Activated CD8-positive, alpha-beta memory T cell treated with anti-CD3 and anti-CD28 coated beads, Interleukin-2, amount 50 U/mL, for 48 hours (primary cell): Measurements from ENCODE around the gene MBNL3.
"Not testable (repeated sequence)": the region's sequence is repeated elsewhere in the genome, so short reads cannot be mapped to it uniquely, and the experiment has no call there.

Experiments
- DNase-seq: peaks from one replicate; pipeline ENCODE4 v3.0.0-alpha.2; 2020

Gene MBNL3

DNA sequence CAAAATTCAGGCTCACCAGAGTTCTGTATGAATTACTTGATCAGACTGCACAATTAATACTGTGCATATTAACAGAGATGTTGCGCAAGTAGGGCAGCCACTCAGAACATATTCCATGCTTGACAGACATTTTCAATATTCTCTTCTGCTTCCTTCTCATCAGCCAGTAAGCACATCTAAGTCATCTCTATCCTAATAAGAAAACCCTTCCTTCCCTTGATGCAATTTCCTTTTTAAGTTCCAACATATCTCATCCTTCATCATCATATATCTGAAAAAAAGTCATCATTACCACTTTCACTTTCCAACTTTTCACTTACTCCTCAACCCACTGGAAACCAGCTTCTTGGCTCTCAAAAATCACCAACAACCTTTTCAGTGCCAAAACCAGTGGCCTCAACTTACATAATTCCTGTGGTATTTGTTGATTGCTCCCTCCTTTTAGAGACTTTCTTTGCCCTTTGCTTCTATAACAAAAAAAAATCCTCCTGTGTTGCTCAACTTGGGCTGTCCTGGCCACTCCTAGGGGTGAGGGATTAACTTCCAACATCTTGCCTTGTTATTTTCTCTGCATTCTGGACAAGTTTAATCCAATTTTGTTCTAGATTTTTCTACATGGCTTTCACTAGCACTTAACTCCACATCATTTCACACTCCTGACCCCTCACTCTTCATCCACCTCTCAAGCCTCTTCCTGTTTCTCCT is 14.1 kb downstream of the MBNL3 start:
- DNase-seq: no peak

DNA sequence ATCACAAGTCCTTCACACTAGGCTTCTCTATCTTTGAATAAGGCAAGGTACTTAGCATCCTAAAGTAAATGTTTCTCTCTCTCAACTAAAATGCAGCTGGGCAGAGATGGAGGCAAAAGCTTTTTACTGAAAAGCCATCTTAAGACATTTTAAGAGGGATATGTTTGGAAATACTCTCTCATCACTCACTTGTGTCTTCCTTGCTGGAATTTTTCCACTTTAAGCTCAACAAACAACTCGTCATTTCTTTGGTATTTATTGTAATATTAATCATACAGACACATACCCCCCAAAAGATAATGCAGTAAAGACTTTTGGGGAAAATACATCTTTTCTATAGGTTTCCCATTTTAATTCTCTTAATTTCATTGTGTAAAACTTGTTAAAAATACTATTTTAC is 16.4 kb downstream of the MBNL3 start:
- no peak for DNase-seq

DNA sequence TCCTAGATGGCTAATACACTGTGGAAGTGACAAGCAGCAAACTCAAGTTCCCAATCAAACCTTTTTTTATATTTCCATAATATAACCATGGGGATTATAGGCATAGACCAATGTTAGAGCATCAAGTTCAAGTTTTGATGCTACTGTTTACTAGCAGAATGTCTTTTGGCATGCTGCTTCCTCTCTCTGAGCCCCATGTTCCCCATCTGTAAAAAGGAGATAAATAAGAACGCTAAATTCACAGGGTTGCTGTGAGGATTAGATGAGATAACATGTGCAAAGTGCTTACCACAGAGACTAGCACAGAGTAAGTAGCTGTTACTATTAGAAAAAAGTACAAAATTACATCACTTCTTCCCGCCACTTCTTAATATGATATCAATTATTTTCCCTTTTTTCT is 18.0 kb downstream of the MBNL3 start:
- DNase-seq: no peak

DNA sequence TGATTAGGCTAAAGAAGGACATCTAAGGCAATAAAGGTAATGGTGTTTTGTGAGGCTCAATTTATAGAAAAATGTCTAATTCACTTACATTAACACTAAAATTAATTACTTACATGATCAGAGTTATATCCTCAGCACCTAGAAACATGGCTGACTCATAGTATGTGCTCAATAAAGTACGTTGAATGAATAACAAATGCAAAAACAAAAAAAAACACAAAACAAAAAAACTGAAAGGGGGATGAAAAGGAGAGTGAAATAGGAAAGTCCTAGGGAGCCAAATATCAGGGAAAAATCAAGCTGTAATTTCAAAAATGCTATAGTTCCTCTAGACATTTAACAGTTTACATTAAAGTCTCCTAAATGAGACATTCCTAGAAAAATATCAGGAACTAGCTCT is 18.7 kb downstream of the MBNL3 start:
- DNase-seq: no peak

DNA sequence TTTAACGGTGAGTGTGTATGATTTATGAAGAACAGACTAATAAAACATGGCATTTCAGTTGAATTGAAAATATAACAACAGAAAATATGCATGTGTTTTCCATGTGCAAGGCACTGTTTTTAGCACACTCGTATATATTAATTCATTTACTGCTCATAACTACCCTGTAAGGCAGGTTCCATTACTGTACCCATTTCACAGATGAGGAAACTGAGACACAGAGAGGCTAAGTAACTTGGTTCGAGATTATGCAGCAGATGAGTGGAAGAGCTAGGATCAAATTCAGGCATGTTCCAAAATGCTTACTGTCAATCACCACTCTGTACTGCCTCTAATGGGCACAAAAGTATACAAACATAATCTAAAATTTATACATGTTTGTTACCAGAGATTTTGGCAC is 20.4 kb downstream of the MBNL3 start:
- DNase-seq: no peak

DNA sequence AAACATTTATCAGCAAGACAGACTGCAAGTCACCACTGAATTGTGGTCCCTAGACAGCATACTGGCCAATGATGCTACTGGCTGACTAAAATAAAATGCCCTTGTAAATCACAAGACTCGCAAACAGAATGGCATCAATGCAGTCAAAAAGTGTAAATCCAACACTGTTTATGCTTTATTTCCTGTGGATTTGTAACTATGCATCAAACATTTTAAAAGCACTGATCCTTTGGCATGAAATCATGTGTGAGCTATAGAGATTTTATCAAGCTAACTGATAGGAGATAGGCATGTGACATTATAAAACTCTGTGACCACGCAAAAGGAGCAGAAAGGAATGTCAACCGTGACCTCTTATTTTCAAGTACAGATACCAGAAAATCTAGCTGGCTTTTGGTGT is 20.8 kb downstream of the MBNL3 start:
- DNase-seq: no peak

DNA sequence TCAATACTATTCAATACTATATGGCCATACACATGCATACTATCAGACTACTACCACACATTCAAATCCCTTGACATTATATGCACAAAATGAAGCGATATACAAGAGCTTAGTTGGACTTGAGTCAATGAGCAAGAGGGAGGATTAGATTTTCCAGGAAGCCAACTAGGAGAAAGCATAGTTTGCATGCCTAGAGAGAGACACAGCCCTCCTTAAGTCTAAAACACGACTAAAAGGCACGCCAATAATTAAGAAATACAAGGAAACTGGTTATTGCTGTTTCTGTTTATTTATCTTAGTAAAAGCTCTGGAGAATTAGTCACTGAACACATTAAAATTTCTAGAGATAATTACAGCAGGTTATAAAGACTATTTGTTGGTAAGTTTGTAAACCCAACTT is 21.8 kb downstream of the MBNL3 start:
- no peak for DNase-seq

DNA sequence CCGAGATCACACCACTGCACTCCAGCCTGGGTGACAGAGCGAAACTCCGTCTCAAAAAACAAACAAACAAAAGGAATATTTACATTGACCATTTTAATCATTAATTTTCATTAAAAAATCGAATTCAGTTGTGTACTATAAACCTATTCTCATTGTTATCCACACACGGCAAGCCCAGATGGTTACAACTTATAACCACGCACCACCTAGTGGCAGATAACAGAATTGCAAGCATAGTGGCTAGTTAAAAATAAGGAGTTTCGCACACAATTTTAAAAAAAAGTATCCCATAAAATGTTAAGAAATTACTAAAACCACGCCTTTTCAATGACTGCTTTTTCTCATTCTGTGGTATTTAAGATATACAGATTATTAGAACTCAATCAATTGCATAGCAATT is 25.4 kb downstream of the MBNL3 start:
- no peak for DNase-seq

DNA sequence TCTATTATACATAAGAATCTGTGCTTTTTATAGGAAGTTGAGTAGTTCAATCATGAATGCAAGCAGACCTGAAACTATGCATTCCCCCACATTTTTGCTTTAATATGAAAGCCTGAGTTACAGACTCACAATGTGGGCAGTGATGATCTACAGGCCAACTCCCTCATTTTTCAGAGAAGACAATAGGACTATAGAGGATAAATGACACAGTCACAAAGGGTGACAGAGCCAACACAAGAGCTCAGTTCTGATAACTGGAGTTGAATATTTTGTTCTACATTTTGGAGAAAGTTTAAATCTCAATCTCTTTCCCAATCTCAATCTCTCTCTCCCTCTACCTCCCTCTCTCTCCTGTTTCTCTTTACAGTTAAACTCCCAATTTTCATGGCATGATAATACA is 27.0 kb downstream of the MBNL3 start:
- no peak for DNase-seq

DNA sequence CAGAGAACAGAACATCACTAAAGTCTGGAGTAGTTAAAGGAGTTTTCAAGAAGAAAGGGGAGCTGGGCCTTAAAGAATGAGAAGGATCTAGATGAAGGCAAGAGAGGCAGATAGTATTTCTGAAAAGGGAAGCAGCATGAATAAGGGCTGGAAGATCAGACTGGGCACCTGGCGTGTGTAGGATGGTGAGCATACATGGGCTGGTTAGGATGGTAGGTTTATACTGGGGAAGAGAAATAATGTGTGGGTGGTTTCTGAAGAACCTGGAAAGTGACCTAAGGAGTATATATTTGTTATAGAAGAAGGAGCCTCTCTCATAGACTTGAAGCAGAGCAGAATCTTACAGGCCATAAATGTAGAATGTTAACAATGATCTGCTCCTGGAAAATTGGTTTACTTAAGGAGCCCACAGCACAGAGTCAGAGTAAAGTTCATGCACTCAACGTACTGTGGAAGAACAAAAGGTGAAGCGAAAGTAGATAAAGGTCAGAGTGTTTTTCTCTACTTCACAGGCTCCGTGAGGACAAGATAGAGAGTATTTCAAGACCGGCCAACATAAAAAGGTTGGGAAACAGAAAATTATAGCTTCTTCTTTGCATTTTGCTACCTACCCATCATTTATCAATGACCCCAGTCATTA is 35.8 kb downstream of the MBNL3 start:
- DNase-seq: no peak

DNA sequence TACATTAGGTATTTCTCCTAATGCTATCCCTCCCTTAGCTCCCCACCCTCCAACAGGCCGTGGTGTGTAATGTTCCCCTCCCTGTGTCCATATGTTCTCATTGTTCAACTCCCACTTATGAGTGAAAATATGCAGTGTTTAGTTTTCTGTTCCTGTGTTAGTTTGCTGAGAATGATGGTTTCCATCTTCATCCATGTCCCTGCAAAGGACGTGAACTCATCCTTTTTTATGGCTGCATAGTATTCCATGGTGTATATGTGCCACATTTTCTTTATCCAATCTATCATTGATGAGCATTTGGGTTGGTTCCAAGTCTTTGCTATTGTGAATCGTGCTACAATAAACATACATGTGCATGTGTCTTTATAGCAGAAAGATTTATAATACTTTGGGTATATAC is 42.9 kb downstream of the MBNL3 start:
- not testable (repeated sequence) for DNase-seq

DNA sequence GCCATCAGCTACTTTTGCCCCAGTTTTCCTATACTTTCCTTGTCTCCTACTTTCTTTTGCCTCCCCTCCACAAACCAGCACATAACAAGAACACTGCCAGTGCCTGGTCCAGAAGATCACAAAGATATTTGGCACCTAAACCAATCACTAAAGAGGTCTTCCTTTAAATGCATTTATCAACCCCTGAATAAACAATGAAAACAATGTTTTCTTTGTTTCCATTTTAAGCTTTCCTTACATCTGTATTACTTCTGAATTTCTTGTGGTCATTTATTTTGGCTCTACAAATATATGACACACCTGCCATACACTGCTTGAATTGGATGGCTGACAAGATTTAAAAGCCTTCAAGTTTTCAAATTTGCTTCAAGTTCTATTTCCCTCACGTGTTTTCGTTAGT is 43.9 kb downstream of the MBNL3 start:
- DNase-seq: no peak

DNA sequence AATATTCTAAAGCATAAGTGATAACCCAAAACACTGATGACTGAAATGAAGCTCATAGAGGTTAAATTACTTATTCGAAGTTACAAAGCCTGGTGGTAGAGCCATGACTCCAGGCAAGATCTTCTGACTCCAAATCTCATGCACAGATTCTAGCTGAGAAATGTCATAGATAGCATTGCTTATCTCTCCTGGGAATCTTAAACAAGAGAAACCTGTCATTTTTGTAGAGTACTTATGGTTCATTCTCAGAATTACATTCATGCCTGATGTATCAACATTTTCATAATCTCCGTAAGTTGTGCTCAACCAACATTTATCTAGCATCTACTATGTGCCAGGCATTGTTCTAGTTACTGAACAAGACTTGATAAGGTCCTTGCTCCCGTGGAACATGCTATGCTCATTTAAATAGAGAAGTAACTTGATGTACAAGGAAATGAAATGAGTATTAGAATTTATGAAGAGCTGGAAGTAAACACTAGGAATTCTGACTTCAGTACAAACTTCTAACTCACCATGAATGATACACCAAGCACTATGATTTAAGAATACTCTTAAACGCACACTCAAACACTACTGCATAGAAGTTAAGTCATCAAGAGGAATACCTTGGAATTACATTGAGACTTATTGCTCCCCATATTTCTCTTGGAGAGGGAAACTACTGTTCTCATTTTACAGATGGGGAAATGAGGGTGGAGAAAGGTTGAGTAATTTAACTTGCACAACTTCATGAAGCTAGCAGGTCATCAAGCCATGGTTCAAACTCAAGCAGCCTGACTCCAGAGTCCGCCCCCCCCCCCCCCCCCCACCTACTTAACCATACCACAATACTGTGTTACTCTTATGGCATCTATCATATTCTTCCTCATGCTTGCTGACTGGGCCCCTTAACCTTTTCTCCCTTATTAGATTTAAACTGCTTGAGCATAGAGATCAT is 45.4 kb downstream of the MBNL3 start:
- no peak for DNase-seq

DNA sequence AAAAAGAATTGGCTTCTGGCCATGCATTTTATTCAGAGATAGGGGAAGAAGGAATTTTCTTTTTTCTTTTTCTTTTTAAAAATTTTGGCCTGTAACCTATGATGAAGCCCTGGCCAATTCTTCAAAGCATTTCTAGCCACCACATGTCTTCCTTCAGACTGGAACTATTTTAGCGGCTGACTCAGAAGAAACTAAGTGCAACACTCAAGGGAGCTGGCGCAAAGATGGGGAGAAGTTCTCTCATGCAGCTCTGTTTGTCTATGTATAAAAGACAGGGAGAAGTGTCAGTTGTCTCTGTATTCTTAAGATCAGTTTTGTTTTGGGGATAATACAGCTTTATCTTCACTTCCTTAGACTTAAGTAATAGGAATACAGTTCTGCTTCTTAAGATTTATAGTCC is 46.1 kb downstream of the MBNL3 start:
- DNase-seq: no peak

DNA sequence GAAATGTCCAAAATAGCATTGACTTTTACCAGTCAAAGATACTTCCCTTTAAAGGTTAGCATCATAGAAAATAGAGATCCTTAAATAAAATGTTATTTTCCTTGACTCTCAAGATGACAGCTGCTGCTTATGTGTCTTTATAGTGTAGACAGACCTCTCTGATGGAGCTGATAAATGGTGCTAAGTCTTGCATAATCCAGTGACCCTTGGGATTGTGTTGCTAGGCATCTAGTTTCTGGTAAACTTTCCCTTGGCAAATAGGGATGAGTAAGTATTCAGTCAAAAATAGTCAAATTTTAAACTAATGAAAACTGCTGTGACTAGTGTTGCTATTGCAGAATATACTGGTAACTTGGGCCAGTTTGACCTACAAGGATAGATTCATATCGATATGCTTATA is 53.6 kb downstream of the MBNL3 start:
- DNase-seq: no peak

DNA sequence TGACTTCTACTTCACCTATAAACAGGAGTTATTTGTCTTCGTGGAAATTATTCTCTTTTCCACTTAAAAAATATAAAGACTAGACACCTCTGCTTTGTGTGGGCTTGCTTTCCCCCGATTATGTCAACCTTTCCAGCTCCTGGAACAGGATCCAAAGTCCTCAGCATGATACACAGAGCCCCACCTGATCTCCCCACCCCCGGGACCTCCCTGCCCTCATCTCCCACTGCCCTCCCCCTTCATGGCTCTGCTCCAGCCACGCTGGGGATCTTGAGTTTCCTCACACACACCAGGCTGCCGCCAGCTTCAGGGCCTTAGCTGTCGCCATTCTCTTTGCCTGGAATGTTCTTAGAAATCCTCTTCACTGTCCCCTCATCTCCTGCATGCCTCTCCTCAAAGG is 55.3 kb downstream of the MBNL3 start:
- DNase-seq: no peak

DNA sequence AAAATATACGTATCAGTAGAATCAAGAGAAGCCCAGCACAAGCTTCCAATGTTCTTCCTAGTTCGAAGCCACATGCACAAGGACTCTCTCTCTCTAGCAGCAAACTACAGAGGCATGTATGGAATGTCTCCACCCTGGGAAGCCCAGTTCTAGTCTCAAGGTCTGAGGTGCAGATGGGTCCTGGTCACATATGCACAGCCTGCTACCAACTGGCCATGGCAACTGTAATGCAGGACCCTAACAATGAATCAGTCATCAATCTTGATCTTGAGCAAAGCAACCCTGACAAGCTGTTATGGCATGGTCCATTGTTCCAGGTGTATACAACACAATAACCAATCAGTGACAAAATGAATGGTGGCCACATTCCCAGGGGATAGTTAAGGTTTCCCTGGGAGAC is 55.8 kb downstream of the MBNL3 start:
- no peak for DNase-seq

DNA sequence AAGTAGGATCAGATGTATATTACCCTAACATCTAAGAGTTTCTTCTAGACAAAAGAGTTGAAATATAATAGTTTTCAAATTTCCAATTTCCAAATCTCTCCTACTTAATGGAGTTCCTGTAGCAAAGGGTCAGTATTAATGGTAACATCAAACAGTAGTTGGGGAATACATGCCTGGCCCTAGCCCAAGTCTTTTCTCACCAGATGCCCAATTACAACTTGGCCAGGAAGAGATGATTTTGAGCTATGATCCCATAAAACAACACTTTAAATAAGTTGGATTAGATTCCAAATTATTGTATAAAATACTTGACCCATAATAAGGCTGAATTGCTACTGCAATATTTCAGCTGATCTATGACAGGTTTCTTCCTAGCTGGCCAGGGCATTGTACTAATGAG is 59.9 kb downstream of the MBNL3 start:
- no peak for DNase-seq

DNA sequence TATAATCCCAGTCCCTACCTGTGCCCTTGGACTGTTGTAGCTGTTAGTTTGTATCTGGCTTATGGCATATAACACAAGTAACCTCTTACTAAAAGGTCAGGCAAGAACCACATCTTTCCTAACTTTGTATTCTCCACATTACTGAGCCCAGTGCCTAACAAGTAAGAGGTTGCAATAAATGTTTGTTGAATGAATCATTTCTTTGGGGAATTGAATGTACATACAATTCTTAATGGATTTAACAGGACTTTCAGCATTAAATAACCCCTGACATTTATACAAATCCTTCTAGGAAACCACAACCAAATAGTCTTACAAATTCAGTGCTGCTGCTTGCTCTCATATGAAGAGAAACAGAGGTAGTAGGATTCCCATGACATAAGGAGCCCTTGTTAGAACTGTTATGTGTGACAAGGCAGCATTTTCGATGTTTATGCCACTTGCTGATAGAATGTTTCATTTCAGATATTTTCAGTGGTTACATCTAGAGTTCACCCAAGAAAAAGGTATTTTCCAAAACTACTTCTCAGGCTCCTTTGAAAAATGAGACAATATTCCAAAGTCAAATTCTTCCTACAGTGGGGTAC is 62.0 kb downstream of the MBNL3 start:
- DNase-seq: no peak

DNA sequence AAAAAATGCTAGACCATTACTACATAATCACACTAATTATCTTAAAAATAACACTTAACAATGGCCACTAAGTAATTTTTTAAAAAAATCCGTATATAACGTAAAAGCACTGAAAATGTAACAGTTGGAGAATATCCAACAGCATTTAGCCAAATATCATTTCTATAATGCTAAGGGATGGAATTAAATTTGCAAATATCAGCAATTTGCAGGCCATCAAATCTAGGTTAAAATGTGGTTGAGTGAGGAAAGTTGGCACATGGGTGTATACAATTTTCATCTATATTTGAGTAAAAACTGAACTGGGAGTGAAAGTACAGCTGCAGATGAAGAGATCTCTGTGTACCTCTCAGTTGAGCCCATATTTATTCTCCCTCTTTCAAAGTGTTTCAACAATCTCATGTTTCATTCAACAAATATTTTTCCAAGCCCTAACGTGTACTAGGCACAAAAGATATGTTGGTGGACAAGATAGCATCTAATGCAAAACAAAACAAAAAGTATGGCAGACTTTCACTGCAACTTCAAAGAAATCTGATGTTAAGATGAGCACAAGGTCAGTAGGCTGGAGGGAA is 63.0 kb downstream of the MBNL3 start:
- DNase-seq: no peak

DNA sequence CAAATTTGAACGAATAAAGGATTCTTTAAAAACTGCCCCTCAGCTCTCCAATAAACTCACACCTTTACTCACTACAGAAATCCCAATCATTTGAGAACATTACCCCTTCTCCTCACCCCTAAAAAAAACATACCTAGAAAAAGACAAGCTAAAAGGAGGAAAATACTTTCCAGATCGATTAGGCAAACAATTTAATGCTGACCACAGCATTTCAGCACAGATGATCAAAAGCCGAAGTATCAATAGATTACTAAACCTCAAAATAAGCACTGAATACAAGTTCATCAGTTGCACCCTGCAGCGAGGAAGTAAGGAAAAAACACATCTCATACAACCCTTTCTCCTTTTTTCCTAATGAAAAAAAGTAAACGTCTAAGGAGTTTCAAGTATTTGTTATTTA is 65.5 kb downstream of the MBNL3 start:
- DNase-seq: no peak

DNA sequence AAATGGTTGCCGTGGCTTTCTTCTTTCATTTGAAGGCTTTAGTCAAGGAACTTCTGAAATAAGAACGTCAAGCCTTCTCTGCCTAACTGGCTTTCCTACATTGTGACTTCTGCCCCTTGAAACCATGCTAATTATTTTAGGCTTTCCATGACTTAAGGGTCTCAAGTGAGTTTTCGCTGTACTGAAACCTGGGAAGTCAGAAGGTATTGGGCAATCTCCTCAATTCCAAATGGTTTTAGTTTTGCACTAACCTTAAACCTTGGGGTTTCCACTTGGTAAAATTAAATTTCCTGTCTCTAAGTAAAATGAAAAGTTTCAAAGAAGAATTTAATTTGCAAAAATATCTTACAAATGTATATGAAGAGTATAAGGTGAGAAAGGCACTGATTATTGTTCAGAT is 73.8 kb downstream of the MBNL3 start:
- DNase-seq: no peak

DNA sequence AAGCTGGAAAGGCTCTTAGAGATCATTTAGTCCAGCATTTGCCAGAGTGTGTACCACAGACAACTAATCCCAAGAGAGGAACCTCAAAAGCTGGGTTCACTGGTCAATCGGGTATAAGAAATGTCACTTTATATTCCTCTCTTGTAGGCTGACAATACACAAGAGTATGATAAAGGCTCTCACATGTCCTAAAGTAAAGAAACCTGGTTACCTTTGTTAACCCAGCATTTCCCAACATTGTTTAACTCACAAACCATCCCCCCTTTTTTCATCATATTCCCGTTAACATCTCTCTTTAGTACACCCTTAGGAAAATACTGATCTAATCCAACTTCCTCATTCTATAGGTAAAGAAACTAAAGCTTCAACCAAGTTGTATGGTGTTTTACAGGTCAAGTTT is 74.4 kb downstream of the MBNL3 start:
- no peak for DNase-seq
